Limb (tissue), 2 donors: Measurements from ENCODE around the gene OARD1.

Experiments used
- DNase-seq, 2 donors: peaks; one replicate each; pipeline ENCODE4 v3.0.0-alpha.2; 2016; ENCODE audit errors: extremely low spot score in 2 of 2

Gene OARD1

GRCh38 chr6:41049955-41050354, 22.2 kb downstream of the OARD1 start:
- DNase-seq: no peak

GRCh38 chr6:41049521-41049920, 22.6 kb downstream of the OARD1 start:
- DNase-seq: no peak

GRCh38 chr6:41047745-41048732, 24.1 kb downstream of the OARD1 start:
- peak; percentile 11 to 50 for DNase-seq

GRCh38 chr6:41047306-41047705, 24.9 kb downstream of the OARD1 start:
- DNase-seq: no peak

GRCh38 chr6:41046084-41046483, 26.1 kb downstream of the OARD1 start:
- no peak for DNase-seq

GRCh38 chr6:41045664-41046063, 26.5 kb downstream of the OARD1 start:
- DNase-seq: no peak

- DNase-seq: no peak
Observed at GRCh38 chr6:41043151-41043550, 29.0 kb downstream of the OARD1 start.

GRCh38 chr6:41042226-41043055, 29.7 kb downstream of the OARD1 start, which contains the start of gene TSPO2:
Gene TSPO2 (plus strand): TSS chr6:41042467. CDS start chr6:41042986, 519 bp downstream.
- no peak for DNase-seq

GRCh38 chr6:41040940-41041536, 31.1 kb downstream of the OARD1 start:
- no peak for DNase-seq

GRCh38 chr6:41040101-41040939, 31.8 kb downstream of the OARD1 start:
- no peak for DNase-seq

GRCh38 chr6:41039060-41039998, 32.8 kb downstream of the OARD1 start, which contains the start of gene UNC5CL:
Gene UNC5CL (minus strand): TSS chr6:41039221. CDS start chr6:41035074, 4,147 bp downstream.
- no peak for DNase-seq

- DNase-seq: no peak
Observed at GRCh38 chr6:41038205-41038604, 34.0 kb downstream of the OARD1 start.

GRCh38 chr6:41037107-41037900, 34.9 kb downstream of the OARD1 start:
- no peak for DNase-seq

GRCh38 chr6:41036601-41037000, 35.6 kb downstream of the OARD1 start:
- no peak for DNase-seq

- DNase-seq: no peak
Observed at GRCh38 chr6:41036186-41036585, 36.0 kb downstream of the OARD1 start.

- DNase-seq: no peak
Observed at GRCh38 chr6:41033776-41034175, 38.4 kb downstream of the OARD1 start.

- no peak for DNase-seq
Observed at GRCh38 chr6:41032830-41033229, 39.3 kb downstream of the OARD1 start.

- DNase-seq: no peak
Observed at GRCh38 chr6:41028561-41029412, 43.4 kb downstream of the OARD1 start.
